ENCODE data around the gene CDK18.

Gene CDK18

DNA sequence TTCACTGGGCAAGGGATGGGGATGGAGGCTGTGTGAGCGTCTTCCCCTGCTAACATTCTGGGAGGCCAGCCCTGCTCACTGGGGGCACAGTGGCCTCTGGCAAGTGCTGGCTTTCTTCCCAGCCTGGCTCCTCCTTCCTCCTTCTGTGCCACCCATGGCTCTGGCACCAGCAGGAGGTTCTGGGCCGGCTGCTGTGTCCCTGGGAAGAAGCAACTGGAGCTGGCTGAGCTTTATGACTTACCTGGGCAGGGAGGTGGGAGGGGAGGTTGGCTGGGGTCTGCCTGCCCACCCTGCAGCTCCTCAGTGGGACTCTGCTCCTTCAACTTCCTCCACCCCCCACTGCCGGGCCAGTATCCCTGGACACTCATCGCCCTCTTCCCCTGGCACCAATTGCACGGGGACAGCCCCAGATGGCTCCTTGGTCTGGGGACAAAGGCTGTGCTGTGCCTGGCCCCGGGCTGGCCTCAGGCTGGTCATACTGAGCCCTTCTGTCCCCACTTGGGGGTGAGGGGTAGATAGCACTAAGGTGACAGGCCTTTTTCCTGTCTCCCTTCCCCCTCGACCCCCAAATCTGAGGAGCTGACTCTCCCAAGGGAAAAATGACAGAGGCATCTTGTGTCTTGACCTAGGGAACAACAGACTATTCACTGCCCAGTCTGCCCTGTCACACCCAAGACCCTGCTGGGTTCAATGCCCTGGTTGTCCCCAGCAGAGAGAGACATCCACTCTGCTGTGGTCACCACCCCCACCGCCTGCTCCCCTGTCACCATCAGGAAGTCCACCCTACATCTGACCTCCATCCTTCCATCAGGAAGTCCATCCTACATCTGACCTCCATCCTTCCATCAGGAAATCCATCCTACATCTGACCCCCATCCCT is 14.4 kb downstream of the CDK18 start:
- intact Hi-C loops (cut with micrococcal nuclease) = no loop called here
- no peak overlapping the region for H3K27ac Mint-ChIP-seq
- no peaks in the 10 kb centered on the region for H3K36me3 Mint-ChIP-seq (ENCODE audit: low read depth)
- no peak overlapping the region for H3K4me3 Mint-ChIP-seq
- H3K9me3 Mint-ChIP-seq = no peaks in the 10 kb centered on the region
- H3K27me3 Mint-ChIP-seq = peaks cover 15% of the 10 kb centered on the region
- peaks cover 17% of the 10 kb centered on the region for H3K4me1 Mint-ChIP-seq (ENCODE audit: low read depth)

DNA sequence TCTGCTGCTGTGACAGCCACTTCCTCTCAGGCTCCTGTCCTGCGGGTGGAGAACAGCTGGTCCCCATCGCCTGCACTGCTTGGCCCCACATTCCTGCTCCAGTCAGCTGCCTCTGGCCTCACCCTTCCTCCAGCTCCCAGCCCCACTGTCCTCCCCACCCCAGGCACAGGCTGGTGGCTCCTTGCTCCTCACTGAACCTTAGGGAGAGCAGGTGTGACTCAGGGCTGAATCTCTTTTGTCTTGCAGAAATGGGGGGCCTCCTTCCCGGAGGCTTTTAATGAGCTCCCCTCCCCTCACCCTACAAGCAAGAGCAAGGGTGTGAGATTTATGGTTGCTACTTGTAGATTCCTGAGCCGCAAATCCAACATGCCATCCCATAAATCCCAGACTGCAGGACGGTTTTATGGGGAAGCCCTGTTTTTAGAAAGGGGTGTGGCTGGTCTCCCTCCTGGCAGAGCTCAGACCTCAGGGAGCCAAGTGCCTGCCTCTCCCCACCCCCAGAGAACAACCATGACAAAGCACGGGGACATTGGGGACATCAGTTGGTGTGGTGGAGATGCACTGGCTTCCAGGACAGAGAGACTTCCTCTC is 15.2 kb downstream of the CDK18 start:
- Mint-ChIP-seq H3K27me3 (peaks cover 15% of the 10 kb centered on the region), H3K27ac (no peak overlapping the region), H3K4me1 (ENCODE audit: low read depth) (peaks cover 9% of the 10 kb centered on the region), H3K4me3 (no peak overlapping the region), H3K9me3 (no peaks in the 10 kb centered on the region), H3K36me3 (ENCODE audit: low read depth) (no peaks in the 10 kb centered on the region)
- intact Hi-C loops (cut with micrococcal nuclease) = loop anchor here (5.0 to 10.0 kb wide), 3 partner anchors 65 to 182 kb away; no protein-coding TSS in a partner anchor

- Mint-ChIP-seq H3K4me3 (no peak overlapping the region), H3K27me3 (peaks cover 15% of the 10 kb centered on the region), H3K4me1 (ENCODE audit: low read depth) (peaks cover 5% of the 10 kb centered on the region), H3K36me3 (ENCODE audit: low read depth) (no peaks in the 10 kb centered on the region), H3K27ac (no peak overlapping the region), H3K9me3 (no peaks in the 10 kb centered on the region)
- intact Hi-C loops (cut with micrococcal nuclease) = loop anchor here (5.0 to 10.0 kb wide), 3 partner anchors 64 to 183 kb away; no protein-coding TSS in a partner anchor
Measured at GRCh38 chr1:205520709-205521108, 16.2 kb downstream of the CDK18 start.

DNA sequence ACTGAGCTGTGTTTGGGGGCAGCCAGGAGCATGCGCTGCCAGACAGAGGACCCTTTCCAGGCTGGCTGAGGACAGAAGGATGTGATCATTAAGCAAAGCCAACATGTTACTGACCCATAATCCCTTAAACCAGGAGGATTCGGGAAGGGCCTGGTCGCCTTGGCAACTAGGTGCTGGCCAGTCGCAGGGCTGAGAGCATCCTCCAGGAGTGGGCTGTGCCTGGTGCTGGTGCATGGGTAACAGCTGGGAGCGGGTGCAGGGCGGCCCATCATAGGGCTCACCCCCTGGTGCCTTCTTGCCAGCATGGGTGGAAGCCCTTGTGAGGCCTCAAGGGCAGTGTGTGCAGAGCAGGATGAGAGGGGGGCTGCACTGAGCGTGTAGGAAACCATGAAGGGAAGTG is 17.2 kb downstream of the CDK18 start:
- H3K4me3 Mint-ChIP-seq = no peak overlapping the region
- peaks cover 5% of the 10 kb centered on the region for H3K4me1 Mint-ChIP-seq (ENCODE audit: low read depth)
- H3K27me3 Mint-ChIP-seq = peaks cover 15% of the 10 kb centered on the region
- no peaks in the 10 kb centered on the region for H3K9me3 Mint-ChIP-seq
- H3K36me3 Mint-ChIP-seq (ENCODE audit: low read depth) = no peaks in the 10 kb centered on the region
- no peak overlapping the region for H3K27ac Mint-ChIP-seq
- intact Hi-C loops (cut with micrococcal nuclease) = loop anchor here (5.0 to 10.0 kb wide), 3 partner anchors 63 to 184 kb away; no protein-coding TSS in a partner anchor

GRCh38 chr1:205522692-205523091 is 18.2 kb downstream of the CDK18 start:
- H3K4me1 Mint-ChIP-seq (ENCODE audit: low read depth) = peaks cover 5% of the 10 kb centered on the region
- no peak overlapping the region for H3K4me3 Mint-ChIP-seq
- no peaks in the 10 kb centered on the region for H3K9me3 Mint-ChIP-seq
- H3K27me3 Mint-ChIP-seq = peaks cover 13% of the 10 kb centered on the region
- H3K36me3 Mint-ChIP-seq (ENCODE audit: low read depth) = no peaks in the 10 kb centered on the region
- intact Hi-C loops (cut with micrococcal nuclease) = loop anchor here (5.0 to 10.0 kb wide), 3 partner anchors 62 to 185 kb away; no protein-coding TSS in a partner anchor
- no peak overlapping the region for H3K27ac Mint-ChIP-seq

GRCh38 chr1:205523261-205523890 is 18.9 kb downstream of the CDK18 start:
- H3K4me1 Mint-ChIP-seq (ENCODE audit: low read depth) = peaks cover 5% of the 10 kb centered on the region
- H3K4me3 Mint-ChIP-seq = no peak overlapping the region
- H3K36me3 Mint-ChIP-seq (ENCODE audit: low read depth) = no peaks in the 10 kb centered on the region
- peaks cover 10% of the 10 kb centered on the region for H3K27me3 Mint-ChIP-seq
- no peak overlapping the region for H3K27ac Mint-ChIP-seq
- intact Hi-C loops (cut with micrococcal nuclease) = loop anchor here (5.0 to 10.0 kb wide), 3 partner anchors 61 to 186 kb away; no protein-coding TSS in a partner anchor
- H3K9me3 Mint-ChIP-seq = no peaks in the 10 kb centered on the region

GRCh38 chr1:205523891-205524793 is 19.7 kb downstream of the CDK18 start:
- H3K27me3 Mint-ChIP-seq = peaks cover 9% of the 10 kb centered on the region
- H3K36me3 Mint-ChIP-seq (ENCODE audit: low read depth) = no peaks in the 10 kb centered on the region
- intact Hi-C loops (cut with micrococcal nuclease) = loop anchor here (1.0 to 10.0 kb wide), 5 partner anchors 36 to 187 kb away; no protein-coding TSS in a partner anchor
- no peak overlapping the region for H3K27ac Mint-ChIP-seq
- H3K4me1 Mint-ChIP-seq (ENCODE audit: low read depth) = peaks cover 8% of the 10 kb centered on the region
- no peaks in the 10 kb centered on the region for H3K9me3 Mint-ChIP-seq
- no peak overlapping the region for H3K4me3 Mint-ChIP-seq

- Mint-ChIP-seq H3K4me3 (no peak overlapping the region), H3K4me1 (ENCODE audit: low read depth) (peaks cover 9% of the 10 kb centered on the region), H3K9me3 (no peaks in the 10 kb centered on the region), H3K27me3 (peaks cover 10% of the 10 kb centered on the region), H3K27ac (no peak overlapping the region), H3K36me3 (ENCODE audit: low read depth) (no peaks in the 10 kb centered on the region)
- intact Hi-C loops (cut with micrococcal nuclease) = loop anchor here (1.0 to 10.0 kb wide), 5 partner anchors 36 to 187 kb away; no protein-coding TSS in a partner anchor
Measured at GRCh38 chr1:205524794-205525101, 20.3 kb downstream of the CDK18 start.

DNA sequence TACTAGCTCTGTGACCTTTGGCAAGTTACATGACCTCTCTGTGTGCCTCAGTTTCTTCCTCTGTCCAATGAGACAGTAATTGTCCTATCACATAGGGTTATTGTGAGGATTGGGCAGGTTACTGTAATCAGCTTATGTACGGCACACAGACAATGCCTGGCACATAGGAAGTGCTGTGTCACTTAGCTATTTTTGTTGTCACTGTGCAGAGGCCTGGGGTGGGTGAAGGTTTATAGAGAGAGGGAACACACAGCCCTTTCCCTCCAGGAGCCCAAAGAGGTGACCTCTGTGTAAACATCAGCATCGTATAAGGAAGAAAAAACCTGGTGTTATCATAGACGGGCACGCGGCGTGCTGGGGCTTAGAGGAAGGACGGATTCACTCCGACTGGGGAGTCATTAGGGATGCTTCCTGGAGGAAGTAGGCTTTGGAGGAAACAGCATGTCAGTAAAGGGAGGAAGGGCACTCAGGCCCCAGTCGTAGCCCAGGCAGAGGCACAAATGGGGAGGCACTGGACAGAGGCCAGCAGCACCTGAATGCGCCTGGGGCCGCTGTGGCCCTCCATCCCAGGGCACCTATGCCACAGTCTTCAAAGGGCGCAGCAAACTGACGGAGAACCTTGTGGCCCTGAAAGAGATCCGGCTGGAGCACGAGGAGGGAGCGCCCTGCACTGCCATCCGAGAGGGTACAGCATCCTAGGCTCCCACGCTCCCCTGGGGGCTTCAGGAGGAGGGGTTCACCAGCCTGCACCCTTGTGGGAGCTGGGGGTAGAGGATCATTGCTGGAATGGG is 21.2 kb downstream of the CDK18 start:
- peaks cover 16% of the 10 kb centered on the region for H3K27me3 Mint-ChIP-seq
- no peak overlapping the region for H3K27ac Mint-ChIP-seq
- intact Hi-C loops (cut with micrococcal nuclease) = loop anchor here (10.0 kb wide), 1 partner anchor 59 kb away; no protein-coding TSS in a partner anchor
- peaks cover 11% of the 10 kb centered on the region for H3K4me1 Mint-ChIP-seq (ENCODE audit: low read depth)
- H3K4me3 Mint-ChIP-seq = no peak overlapping the region
- H3K36me3 Mint-ChIP-seq (ENCODE audit: low read depth) = no peaks in the 10 kb centered on the region
- no peaks in the 10 kb centered on the region for H3K9me3 Mint-ChIP-seq

- intact Hi-C loops (cut with micrococcal nuclease) = loop anchor here (10.0 kb wide), 1 partner anchor 58 kb away; no protein-coding TSS in a partner anchor
- Mint-ChIP-seq H3K9me3 (no peaks in the 10 kb centered on the region), H3K36me3 (ENCODE audit: low read depth) (no peaks in the 10 kb centered on the region), H3K27me3 (peaks cover 16% of the 10 kb centered on the region), H3K4me1 (ENCODE audit: low read depth) (peaks cover 11% of the 10 kb centered on the region), H3K27ac (no peak overlapping the region), H3K4me3 (no peak overlapping the region)
Measured at GRCh38 chr1:205526431-205526830, 22.0 kb downstream of the CDK18 start.

- H3K4me3 Mint-ChIP-seq = no peak overlapping the region
- H3K4me1 Mint-ChIP-seq (ENCODE audit: low read depth) = peaks cover 11% of the 10 kb centered on the region
- intact Hi-C loops (cut with micrococcal nuclease) = loop anchor here (10.0 kb wide), 1 partner anchor 57 kb away; no protein-coding TSS in a partner anchor
- no peaks in the 10 kb centered on the region for H3K36me3 Mint-ChIP-seq (ENCODE audit: low read depth)
- no peak overlapping the region for H3K27ac Mint-ChIP-seq
- peaks cover 13% of the 10 kb centered on the region for H3K27me3 Mint-ChIP-seq
- no peaks in the 10 kb centered on the region for H3K9me3 Mint-ChIP-seq
Measured at GRCh38 chr1:205527931-205528330, 23.5 kb downstream of the CDK18 start.

GRCh38 chr1:205528446-205528886 is 24.0 kb downstream of the CDK18 start:
- Mint-ChIP-seq H3K27me3 (peaks cover 13% of the 10 kb centered on the region), H3K4me1 (ENCODE audit: low read depth) (peaks cover 11% of the 10 kb centered on the region), H3K27ac (no peak overlapping the region), H3K36me3 (ENCODE audit: low read depth) (no peaks in the 10 kb centered on the region), H3K9me3 (no peaks in the 10 kb centered on the region), H3K4me3 (no peak overlapping the region)
- intact Hi-C loops (cut with micrococcal nuclease) = loop anchor here (10.0 kb wide), 1 partner anchor 56 kb away; no protein-coding TSS in a partner anchor
